Posterior vena cava (tissue), 2 donors: ENCODE measurements around the gene MRPS25. TPM values are rescaled to one million over a fixed set of nuclear protein-coding genes. Genes with fewer than 3 reads are reported as not detected.

Source experiments
- DNase-seq: peaks from one replicate; pipeline ENCODE4 v3.0.0-alpha.2; 2020; ENCODE audit warnings: low spot score
- intact Hi-C, 2 donors: fragments of 100-400 bp; cut with DNase I; formaldehyde crosslinking; loops; one replicate each; pipeline versions ENCODE4 v1.14.1 to v1.14.2; 2022 to 2023
- total RNA-seq, 2 donors: library from RNA; stranded (reverse); fragmentation: NEBNext Ultra II Directional; extraction: Animal tissue kit (Norgen Biotek cat#: 25700); gene quantifications; one replicate each; pipeline ENCODE4 v1.2.1, GENCODE V29; 2021
- donor health status: DM: yes; HTN: yes; CAD: no.
- donor health status: DM: yes; HTN: yes; CAD: no.

MRPS25 gene
- total RNA-seq, 2 donors from 2014 or later, result 29.7 to 34.4 TPM

DNA sequence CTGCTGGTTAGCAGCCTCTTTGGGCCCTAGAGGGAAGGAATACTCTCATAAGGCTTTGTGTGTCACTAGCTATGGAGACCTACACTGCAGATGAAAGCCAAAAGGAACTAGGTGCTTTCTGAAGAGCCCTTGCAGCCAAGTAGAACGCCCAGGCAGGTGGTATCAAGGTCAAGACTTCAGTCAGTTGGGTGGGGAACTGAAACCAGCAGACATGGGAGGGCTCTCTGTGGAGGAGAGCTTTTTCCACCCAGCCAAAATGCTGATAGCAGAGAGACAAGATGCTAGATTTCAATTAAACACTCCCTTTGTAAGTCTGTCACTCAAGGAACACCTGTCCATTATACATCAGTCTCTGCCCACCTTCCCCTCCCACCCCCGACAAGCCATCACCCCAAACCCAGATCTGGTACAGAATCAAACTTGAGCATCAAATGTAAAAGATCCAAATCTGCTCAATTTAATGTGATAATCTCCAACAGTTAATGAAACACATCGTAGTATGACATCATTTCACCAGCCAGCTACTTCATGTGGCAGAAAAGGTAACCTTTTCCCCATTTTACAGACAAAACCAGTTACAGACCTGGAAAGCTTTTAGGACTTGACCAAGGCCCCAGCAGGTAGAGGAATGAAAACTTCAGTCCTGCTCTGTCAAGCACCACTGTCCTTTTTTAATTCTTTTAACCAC, 14.6 kb downstream of the MRPS25 start:
- DNase-seq, result no peak
- intact Hi-C loops, result no loop called here

- DNase-seq, result no peak
- intact Hi-C loops, result no loop called here
Observed at GRCh38 chr3:15049584-15049983, 15.5 kb downstream of the MRPS25 start.

DNA sequence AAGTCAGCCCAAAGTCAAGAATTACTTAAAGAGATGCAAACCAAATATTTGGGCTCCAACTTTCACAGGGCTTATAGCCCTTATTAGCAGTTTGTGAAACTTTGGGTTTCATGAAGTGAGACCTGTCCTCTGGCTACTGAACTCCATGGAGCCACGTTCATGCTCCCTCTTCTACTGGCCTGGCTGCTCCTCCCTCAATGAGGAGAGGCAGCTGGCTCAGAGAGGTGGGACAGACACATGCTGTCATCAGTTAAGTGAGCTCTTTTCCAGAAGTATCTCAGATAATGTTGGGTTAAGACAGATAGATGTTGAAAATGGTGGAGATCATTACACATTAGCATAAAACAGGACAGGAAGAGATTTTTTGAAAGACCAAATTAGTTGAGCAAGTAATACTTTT, 19.4 kb downstream of the MRPS25 start:
- no peak for DNase-seq
- intact Hi-C loops, result no loop called here

GRCh38 chr3:15044326-15044725, 20.8 kb downstream of the MRPS25 start:
- no peak for DNase-seq
- intact Hi-C loops, result no loop called here

- intact Hi-C loops, result no loop called here
- peak; percentile 5 for DNase-seq
Observed at GRCh38 chr3:15043408-15044171, 21.5 kb downstream of the MRPS25 start.

- no peak for DNase-seq
- intact Hi-C loops, result no loop called here
Observed at GRCh38 chr3:15042936-15043335, 22.2 kb downstream of the MRPS25 start.

- intact Hi-C loops, result no loop called here
- DNase-seq, result peak; percentile 14
Observed at GRCh38 chr3:15041950-15042349, 23.2 kb downstream of the MRPS25 start.

DNA sequence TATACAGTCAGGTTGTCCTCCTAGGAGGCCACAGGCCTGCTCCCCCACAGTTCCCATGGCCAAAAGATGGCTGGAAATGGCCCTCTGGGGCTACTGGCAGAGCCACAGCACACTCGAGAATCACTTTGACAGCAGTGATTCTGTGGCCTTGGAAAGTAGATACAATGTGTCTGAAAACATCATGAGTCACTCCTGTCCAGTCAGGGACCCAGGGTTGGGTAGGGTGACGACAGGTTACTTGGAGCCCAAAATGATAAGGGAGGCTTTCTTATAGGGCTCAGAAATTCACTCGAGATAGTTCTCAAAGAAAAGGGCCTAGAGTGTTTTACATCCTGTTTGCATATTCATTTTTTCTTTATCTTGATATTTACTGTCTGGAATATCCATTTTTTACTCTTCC, 24.3 kb downstream of the MRPS25 start:
- DNase-seq, result no peak
- intact Hi-C loops, result no loop called here

DNA sequence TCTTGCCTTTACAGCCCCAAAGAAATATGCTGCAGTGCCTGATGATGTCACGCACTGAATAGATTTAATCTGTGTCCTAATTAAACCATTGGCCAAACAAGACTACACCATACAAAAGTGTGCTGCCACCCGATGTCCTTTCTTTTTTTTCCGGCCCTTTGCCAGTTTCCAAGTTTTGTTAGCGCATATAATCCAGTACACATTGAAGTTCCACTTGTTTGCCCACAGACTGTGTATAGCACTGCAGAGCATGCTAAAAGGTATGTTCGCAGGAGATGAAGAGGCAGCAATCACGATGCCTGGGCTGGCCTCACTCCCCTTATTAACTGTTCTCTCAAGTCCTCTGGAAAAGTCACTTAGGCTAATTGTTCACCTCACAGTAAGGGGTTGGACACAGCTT, 26.8 kb downstream of the MRPS25 start:
- intact Hi-C loops, result no loop called here
- DNase-seq, result no peak

- no peak for DNase-seq
- intact Hi-C loops, result no loop called here
Observed at GRCh38 chr3:15033103-15033502, 32.0 kb downstream of the MRPS25 start.

DNA sequence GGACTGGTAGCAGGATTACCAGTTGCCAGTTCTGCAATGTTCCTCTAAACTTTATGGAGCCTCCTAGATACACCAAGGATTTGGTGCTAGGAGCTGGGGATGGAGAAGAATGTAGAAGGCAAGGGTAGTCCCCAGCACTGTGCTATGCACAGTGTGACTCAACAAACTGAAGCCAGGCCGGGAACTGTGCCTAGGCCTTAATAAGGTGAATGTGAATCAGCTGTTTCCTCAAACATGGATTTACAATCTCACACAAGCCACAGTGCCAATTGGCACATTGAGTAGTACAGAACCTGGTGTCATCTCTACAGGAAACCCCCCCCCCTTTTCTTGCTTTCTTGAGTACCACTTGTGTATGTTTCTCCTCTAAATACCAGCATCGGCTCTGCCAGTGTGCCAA, 32.5 kb downstream of the MRPS25 start:
- intact Hi-C loops, result no loop called here
- DNase-seq, result no peak

DNA sequence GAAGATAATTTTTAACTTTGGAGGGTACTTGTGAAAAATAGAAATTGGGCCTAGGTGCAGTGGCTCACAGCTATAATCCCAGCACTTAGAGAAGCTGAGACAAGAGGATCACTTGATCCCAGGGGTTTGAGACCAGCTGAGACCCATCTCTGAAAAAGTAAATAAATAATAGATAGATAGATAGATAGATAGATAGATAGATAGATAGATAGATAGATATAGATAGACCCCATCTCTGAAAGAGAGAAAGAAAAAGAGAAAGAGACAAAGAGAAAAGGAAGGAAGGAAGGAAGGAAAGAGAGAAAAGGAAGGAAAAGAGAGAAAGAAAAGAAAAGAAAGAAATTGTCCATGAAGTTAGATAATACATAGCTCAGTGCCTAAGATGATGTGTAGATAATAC, 35.5 kb downstream of the MRPS25 start:
- intact Hi-C loops, result no loop called here
- no peak for DNase-seq

DNA sequence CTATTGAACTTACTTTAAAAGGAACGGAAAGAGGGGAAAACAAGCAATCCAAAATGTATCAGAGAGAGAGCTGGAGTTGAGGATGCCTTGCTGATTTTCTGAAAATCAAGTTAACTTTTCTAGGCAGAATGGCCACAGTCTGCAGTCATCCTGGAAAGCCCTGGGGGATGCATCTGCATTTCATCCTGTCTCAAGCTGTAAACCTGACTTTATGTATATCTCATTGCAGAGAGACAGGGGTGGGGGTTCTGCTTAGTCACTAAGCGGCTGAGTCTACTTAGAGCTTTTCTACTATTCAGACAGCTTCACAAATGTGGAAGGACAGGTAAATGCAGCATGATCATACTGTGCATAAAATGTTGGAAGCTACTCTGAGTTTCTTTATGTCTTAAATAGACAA, 41.4 kb downstream of the MRPS25 start:
- intact Hi-C loops, result no loop called here
- no peak for DNase-seq

DNA sequence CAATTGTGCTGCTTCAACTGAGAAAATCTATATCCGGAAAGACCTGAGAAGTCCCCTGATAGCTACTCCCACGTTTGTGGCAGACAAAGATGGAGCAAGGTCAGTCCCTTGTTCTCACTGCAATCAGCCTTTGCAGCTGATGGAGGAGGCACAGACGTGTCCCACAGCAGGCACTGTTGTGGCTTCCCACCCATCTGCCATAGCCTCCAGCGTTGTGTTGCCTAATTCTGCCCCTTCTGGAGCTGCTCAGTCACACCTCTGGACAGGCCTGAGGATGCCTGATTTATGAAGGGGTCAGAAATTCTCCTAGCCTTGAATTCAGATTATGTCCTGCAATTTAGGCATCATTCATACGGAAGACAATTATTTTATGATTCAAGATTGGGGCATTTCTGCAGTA, 41.9 kb downstream of the MRPS25 start:
- intact Hi-C loops, result no loop called here
- no peak for DNase-seq

DNA sequence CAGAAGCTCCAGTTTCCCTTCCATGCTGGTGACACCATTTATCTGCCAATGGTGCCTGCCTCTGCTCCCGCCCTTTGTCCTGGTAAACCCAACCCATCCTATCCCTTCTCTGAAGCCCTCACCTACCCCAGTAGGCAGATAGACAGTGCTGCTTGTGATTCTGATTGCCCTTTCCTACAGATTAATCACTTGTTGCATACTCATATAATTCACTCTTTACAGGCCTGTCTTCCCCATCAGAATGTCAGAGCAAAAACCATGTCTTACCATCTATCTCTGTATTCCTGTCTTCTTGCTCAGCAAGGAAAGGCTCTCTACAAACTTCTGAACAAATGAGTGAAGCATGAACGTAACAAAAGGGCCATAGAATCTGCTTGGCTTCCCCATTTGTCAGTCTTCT, 47.9 kb downstream of the MRPS25 start:
- intact Hi-C loops, result no loop called here
- DNase-seq, result no peak

- no peak for DNase-seq
- intact Hi-C loops, result no loop called here
Observed at GRCh38 chr3:15015456-15015855, 49.7 kb downstream of the MRPS25 start.

DNA sequence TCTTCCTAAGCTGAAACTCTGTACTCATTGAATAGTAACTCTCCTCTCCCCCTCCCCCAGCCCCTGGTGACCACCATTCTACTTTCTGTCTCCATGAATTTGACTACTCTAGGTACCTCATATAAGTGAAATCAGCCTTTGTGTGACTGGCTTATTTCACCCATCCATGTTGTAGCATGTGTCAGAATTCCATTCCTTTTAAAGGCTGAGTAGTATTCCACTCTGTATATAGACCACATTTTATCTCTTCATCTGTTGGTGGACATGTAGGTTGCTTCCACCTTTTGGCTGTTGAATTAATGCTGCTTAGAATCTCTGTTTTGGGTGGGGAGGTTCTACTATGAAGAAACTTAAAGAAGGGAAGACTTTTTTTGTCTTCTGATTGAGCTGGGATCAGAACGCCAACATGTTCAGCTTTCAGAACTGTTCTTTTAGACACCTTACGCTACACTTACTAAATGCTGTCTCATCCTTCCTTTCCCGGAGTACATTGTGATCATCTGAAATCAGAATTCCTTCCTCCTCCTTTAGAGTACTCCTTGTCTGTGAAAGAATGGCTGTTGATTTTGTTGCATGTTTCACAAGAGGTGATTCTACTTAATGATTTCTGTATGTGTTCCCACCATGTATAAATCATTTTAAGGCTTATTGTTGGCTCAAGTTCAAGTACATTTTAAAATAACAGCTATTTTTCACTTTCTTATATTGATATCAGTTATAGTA, 50.3 kb downstream of the MRPS25 start:
- DNase-seq, result no peak
- intact Hi-C loops, result no loop called here

DNA sequence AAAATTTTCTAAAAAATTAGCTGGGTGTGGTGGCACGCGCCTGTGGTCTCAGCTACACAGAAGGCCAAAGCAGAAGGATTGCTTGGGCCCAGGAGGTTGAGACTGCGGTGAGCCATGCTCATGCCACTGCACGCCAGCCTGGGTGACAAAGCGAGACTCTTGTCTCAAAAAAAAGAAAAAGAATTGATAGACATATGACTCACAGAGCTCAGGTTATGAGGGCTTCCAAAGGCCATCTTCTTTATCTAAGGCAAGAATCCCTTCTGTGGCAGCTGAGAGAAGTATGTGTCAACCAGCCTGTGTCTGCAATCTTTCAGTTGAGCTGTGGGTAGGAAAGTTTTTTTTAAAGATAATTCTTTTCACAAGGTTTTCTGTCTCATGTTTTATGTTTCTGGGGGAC, 53.9 kb downstream of the MRPS25 start:
- intact Hi-C loops, result no loop called here
- DNase-seq, result no peak

GRCh38 chr3:15010664-15011063, 54.5 kb downstream of the MRPS25 start:
- intact Hi-C loops, result no loop called here
- no peak for DNase-seq

DNA sequence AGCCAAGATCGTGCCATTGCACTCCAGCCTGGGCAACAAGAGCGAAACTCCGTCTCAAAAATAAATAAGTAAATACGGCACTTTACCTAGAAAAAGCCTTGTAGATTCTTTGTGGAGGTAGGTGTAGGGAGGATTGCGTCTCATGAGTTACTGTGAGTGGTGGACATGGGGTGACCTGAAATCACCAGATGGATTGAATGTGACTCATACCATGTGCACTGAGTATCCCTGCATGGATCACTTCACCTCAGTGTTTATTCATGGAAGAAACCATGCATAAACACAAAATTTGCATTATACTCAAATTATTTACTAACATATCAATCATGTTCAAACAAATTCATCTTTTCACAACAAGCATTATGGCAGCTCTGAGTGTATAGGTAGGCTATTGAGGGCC, 55.9 kb downstream of the MRPS25 start:
- intact Hi-C loops, result no loop called here
- DNase-seq, result no peak
